Measurements from ENCODE around the gene UHRF2.

GRCh38 chr9:6443661-6444060 lies 30.7 kb downstream of the UHRF2 start:
- TF ChIP-seq, protein P1, sequence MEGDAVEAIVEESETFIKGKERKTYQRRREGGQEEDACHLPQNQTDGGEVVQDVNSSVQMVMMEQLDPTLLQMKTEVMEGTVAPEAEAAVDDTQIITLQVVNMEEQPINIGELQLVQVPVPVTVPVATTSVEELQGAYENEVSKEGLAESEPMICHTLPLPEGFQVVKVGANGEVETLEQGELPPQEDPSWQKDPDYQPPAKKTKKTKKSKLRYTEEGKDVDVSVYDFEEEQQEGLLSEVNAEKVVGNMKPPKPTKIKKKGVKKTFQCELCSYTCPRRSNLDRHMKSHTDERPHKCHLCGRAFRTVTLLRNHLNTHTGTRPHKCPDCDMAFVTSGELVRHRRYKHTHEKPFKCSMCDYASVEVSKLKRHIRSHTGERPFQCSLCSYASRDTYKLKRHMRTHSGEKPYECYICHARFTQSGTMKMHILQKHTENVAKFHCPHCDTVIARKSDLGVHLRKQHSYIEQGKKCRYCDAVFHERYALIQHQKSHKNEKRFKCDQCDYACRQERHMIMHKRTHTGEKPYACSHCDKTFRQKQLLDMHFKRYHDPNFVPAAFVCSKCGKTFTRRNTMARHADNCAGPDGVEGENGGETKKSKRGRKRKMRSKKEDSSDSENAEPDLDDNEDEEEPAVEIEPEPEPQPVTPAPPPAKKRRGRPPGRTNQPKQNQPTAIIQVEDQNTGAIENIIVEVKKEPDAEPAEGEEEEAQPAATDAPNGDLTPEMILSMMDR (conservative IDR thresholded peaks at IDR 0.05; ENCODE audit: low read depth, low read length) = no peak
- no peak for TF ChIP-seq EZH2 (IDR thresholded peaks at IDR 0.05; ENCODE audit: low read length, unreplicated experiment)
